Sigmoid colon (tissue), 4 donors: ENCODE data around the gene JPH2.

Source experiments
- CTCF ChIP-seq, 4 experiments: fragments of 450-650 bp in 3 of 4; fragments of 200-600 bp in 1 of 4; IDR thresholded peaks; one replicate each; pipeline ENCODE4 v1.5.1; 2016 to 2019; ENCODE audit warnings: antibody characterized with exemption in 4 of 4, mild to moderate bottlenecking in 3 of 4, moderate library complexity in 2 of 4
- EP300 ChIP-seq, 4 donors: sonication (generic); formaldehyde crosslinking; IDR thresholded peaks; one replicate each; pipeline ENCODE4 v1.6.1; 2017; ENCODE audit warnings: antibody characterized with exemption in 4 of 4
- POLR2A ChIP-seq, 2 donors: fragments of 450-650 bp; IDR thresholded peaks; one replicate each; pipeline ENCODE4 v1.6.1; 2016; ENCODE audit warnings: antibody characterized with exemption in 2 of 2, mild to moderate bottlenecking in 2 of 2, moderate library complexity in 2 of 2
- POLR2AphosphoS5 ChIP-seq, 4 donors: sonication (generic); formaldehyde crosslinking; IDR thresholded peaks; one replicate each; pipeline ENCODE4 v1.6.1; 2017; ENCODE audit warnings: antibody characterized with exemption in 4 of 4

- TF ChIP-seq EP300 (IDR thresholded peaks at IDR 0.05) = no peak
- no peak for TF ChIP-seq CTCF (IDR thresholded peaks at IDR 0.05)
- TF ChIP-seq POLR2AphosphoS5 (IDR thresholded peaks at IDR 0.05) = no peak
- no peak for TF ChIP-seq POLR2A (IDR thresholded peaks at IDR 0.05)
Measured at GRCh38 chr20:44199877-44200276, 12.9 kb upstream of the JPH2 start.
